NCI-H2107 (cell line): Measurements from ENCODE around the gene CHST8.
A peak's percentile ranks its signal among the peaks of the same experiment; 100 is the strongest.

Source experiments
- DNase-seq: peaks from one replicate; lab custom pipeline; 2025; lab: John Stamatoyannopoulos, UW

CHST8 gene

GRCh38 chr19:33769208-33769607 lies 147.5 kb downstream of the CHST8 start:
- DNase-seq, result no peak

GRCh38 chr19:33770107-33770506 lies 148.4 kb downstream of the CHST8 start:
- no peak for DNase-seq

GRCh38 chr19:33771384-33772101 lies 149.8 kb downstream of the CHST8 start:
- peak; percentile 31 for DNase-seq

GRCh38 chr19:33772102-33772857 lies 150.5 kb downstream of the CHST8 start:
- DNase-seq, result no peak

GRCh38 chr19:33772858-33773180 lies 151.1 kb downstream of the CHST8 start:
- no peak for DNase-seq

- DNase-seq, result no peak
Observed at GRCh38 chr19:33773704-33774624, 152.2 kb downstream of the CHST8 start.

GRCh38 chr19:33774751-33775150 lies 153.0 kb downstream of the CHST8 start:
- DNase-seq, result no peak

GRCh38 chr19:33775731-33776487 lies 154.2 kb downstream of the CHST8 start:
- no peak for DNase-seq

GRCh38 chr19:33777351-33777750 lies 155.6 kb downstream of the CHST8 start:
- DNase-seq, result no peak

GRCh38 chr19:33777753-33778088 lies 156.0 kb downstream of the CHST8 start:
- no peak for DNase-seq

- peak; percentile 42 for DNase-seq
Observed at GRCh38 chr19:33778089-33778791, 156.5 kb downstream of the CHST8 start.

- DNase-seq, result no peak
Observed at GRCh38 chr19:33779849-33780248, 158.1 kb downstream of the CHST8 start.

- DNase-seq, result no peak
Observed at GRCh38 chr19:33780251-33780650, 158.5 kb downstream of the CHST8 start.

- no peak for DNase-seq
Observed at GRCh38 chr19:33780746-33781145, 159.0 kb downstream of the CHST8 start.

- DNase-seq, result no peak
Observed at GRCh38 chr19:33781415-33781935, 159.7 kb downstream of the CHST8 start.

- no peak for DNase-seq
Observed at GRCh38 chr19:33781996-33782395, 160.2 kb downstream of the CHST8 start.

- no peak for DNase-seq
Observed at GRCh38 chr19:33784432-33784831, 162.7 kb downstream of the CHST8 start.

- DNase-seq, result no peak
Observed at GRCh38 chr19:33785795-33786194, 164.0 kb downstream of the CHST8 start.

- DNase-seq, result no peak
Observed at GRCh38 chr19:33788676-33789075, 166.9 kb downstream of the CHST8 start.

- no peak for DNase-seq
Observed at GRCh38 chr19:33789344-33789743, 167.6 kb downstream of the CHST8 start.
